HG03439 (cell line): Measurements from ENCODE around the gene EXOG.

Source experiments
- ATAC-seq: cut with Tn5 transposase; IDR thresholded peaks from one replicate; pipeline ENCODE4 v1.9.1; 2021; ENCODE audit warnings: mild to moderate bottlenecking, moderate library complexity; ENCODE audit not compliant: unreplicated experiment

The EXOG gene

GRCh38 chr3:38472342-38472741, 23.8 kb upstream of the EXOG start:
- no peak for ATAC-seq

GRCh38 chr3:38473229-38473628, 22.9 kb upstream of the EXOG start:
- ATAC-seq = no peak

- no peak for ATAC-seq
Observed at GRCh38 chr3:38474928-38475605, 21.1 kb upstream of the EXOG start.

GRCh38 chr3:38475716-38476115, 20.4 kb upstream of the EXOG start:
- ATAC-seq = no peak

GRCh38 chr3:38476157-38476756, 19.9 kb upstream of the EXOG start:
- ATAC-seq = no peak

GRCh38 chr3:38477057-38477820, 18.9 kb upstream of the EXOG start:
- no peak for ATAC-seq

GRCh38 chr3:38477839-38478450, 18.2 kb upstream of the EXOG start:
- ATAC-seq = no peak

- no peak for ATAC-seq
Observed at GRCh38 chr3:38478901-38479300, 17.2 kb upstream of the EXOG start.

- peak; percentile 58 for ATAC-seq
Observed at GRCh38 chr3:38479431-38480092, 16.6 kb upstream of the EXOG start.

GRCh38 chr3:38480093-38480445, 16.1 kb upstream of the EXOG start:
- no peak for ATAC-seq

GRCh38 chr3:38480930-38481329, 15.2 kb upstream of the EXOG start:
- ATAC-seq = no peak

GRCh38 chr3:38482951-38483350, 13.2 kb upstream of the EXOG start:
- ATAC-seq = no peak

- ATAC-seq = peak; percentile 60
Observed at GRCh38 chr3:38487323-38487722, 8.8 kb upstream of the EXOG start.

- no peak for ATAC-seq
Observed at GRCh38 chr3:38488949-38489348, 7.2 kb upstream of the EXOG start.

GRCh38 chr3:38489766-38490165, 6.4 kb upstream of the EXOG start:
- no peak for ATAC-seq

GRCh38 chr3:38490281-38491030, 5.7 kb upstream of the EXOG start:
- no peak for ATAC-seq

- ATAC-seq = no peak
Observed at GRCh38 chr3:38491215-38491614, 4.9 kb upstream of the EXOG start.

GRCh38 chr3:38493031-38493430, 3.1 kb upstream of the EXOG start:
- ATAC-seq = no peak

- ATAC-seq = no peak
Observed at GRCh38 chr3:38497031-38497430, 891 bp downstream of the EXOG start.

GRCh38 chr3:38500688-38501417, 4.7 kb downstream of the EXOG start:
- no peak for ATAC-seq
